Neural cell (in vitro differentiated cells): ENCODE results near the gene BTBD6.

Source experiments
- EZH2 ChIP-seq: fragments of 200-600, 300-800 bp; shearing (Covaris generic), sonication (generic); IDR thresholded peaks from 2 replicates; pipeline ENCODE4 v1.6.1; 2014; ENCODE audit warnings: antibody characterized with exemption, low read length, borderline replicate concordance, mild to moderate bottlenecking; ENCODE audit not compliant: insufficient read depth, poor library complexity, severe bottlenecking
- SMC3 ChIP-seq: fragments of 450-650 bp; conservative IDR thresholded peaks from 2 replicates; pipeline ENCODE4 v1.6.1; 2014; ENCODE audit warnings: antibody characterized with exemption, mild to moderate bottlenecking, moderate library complexity; ENCODE audit not compliant: poor library complexity
- TF ChIP-seq, protein P1 (sequence below): fragments of 450-650 bp; IDR thresholded peaks from 2 replicates; pipeline ENCODE4 v1.5.1; 2014; ENCODE audit warnings: antibody characterized with exemption, mild to moderate bottlenecking, moderate library complexity; ENCODE audit not compliant: poor library complexity, severe bottlenecking

DNA sequence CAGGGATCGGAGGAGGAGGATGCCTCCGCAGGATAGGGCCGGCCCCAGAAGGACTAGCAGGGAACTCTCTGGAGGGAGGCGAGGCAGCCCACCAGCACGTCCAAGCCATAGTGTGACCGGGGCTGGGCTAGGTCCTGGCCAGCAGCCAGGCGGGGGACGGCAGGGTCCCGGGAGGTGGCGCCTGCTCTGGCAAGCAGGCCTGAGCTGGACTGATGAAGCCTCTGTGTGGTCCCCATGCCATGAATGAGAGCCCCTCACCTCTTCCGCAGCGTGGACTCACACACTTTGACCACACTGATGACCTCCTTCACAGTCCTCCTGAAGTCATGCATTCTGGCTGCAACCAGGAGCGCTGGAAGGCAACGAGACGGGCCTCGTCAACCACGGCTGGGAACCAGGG is 19.8 kb upstream of the BTBD6 start:
- TF ChIP-seq SMC3 = no peak
- TF ChIP-seq EZH2 = no peak
- TF ChIP-seq, protein P1, sequence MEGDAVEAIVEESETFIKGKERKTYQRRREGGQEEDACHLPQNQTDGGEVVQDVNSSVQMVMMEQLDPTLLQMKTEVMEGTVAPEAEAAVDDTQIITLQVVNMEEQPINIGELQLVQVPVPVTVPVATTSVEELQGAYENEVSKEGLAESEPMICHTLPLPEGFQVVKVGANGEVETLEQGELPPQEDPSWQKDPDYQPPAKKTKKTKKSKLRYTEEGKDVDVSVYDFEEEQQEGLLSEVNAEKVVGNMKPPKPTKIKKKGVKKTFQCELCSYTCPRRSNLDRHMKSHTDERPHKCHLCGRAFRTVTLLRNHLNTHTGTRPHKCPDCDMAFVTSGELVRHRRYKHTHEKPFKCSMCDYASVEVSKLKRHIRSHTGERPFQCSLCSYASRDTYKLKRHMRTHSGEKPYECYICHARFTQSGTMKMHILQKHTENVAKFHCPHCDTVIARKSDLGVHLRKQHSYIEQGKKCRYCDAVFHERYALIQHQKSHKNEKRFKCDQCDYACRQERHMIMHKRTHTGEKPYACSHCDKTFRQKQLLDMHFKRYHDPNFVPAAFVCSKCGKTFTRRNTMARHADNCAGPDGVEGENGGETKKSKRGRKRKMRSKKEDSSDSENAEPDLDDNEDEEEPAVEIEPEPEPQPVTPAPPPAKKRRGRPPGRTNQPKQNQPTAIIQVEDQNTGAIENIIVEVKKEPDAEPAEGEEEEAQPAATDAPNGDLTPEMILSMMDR = no peak
